Neural progenitor cell (in vitro differentiated cells): ENCODE results near the gene POC1A.

Source experiments
- EZH2 ChIP-seq: fragments of 200-600 bp; sonication (generic); IDR thresholded peaks from 2 replicates; pipeline ENCODE4 v1.6.1; 2017; ENCODE audit warnings: antibody characterized with exemption, mild to moderate bottlenecking, moderate library complexity
- EZH2phosphoT487 ChIP-seq: fragments of 200-600 bp; sonication (generic); IDR thresholded peaks from 2 replicates; pipeline ENCODE4 v1.6.1; 2017; ENCODE audit warnings: antibody characterized with exemption
- TF ChIP-seq, protein P1 (sequence below): fragments of 200-600 bp; sonication (generic); IDR thresholded peaks from 2 replicates; pipeline ENCODE4 v1.5.1; 2017; ENCODE audit warnings: antibody characterized with exemption, mild to moderate bottlenecking

DNA sequence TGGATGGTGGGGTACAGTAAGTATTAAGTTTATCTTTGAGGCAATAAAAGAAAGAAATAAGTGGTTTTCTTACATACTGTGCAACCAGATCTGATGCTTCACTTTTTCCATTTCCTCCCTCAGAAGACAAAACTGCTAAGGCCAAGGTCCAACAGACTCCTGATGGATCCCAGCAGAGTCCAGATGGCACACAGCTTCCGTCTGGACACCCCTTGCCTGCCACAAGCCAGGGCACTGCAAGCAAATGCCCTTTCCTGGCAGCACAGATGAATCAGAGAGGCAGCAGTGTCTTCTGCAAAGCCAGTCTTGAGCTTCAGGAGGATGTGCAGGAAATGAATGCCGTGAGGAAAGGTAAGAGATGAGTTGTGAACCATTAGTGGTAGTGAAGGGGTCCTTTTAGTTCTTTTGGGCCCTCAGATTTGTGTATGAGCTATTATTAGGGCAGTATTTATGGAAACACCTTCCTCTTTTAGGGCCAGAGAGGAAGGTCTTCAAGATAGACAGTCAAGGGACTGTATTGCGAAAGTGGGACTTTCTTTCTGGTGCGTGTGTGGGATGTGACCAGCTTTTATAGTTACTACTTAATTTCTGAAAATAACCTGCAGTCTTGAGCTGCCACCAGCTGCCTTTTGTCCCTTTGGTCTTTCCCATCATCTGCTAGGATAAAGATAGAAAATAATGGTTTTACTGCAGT, 48.3 kb upstream of the POC1A start:
- TF ChIP-seq, protein P1, sequence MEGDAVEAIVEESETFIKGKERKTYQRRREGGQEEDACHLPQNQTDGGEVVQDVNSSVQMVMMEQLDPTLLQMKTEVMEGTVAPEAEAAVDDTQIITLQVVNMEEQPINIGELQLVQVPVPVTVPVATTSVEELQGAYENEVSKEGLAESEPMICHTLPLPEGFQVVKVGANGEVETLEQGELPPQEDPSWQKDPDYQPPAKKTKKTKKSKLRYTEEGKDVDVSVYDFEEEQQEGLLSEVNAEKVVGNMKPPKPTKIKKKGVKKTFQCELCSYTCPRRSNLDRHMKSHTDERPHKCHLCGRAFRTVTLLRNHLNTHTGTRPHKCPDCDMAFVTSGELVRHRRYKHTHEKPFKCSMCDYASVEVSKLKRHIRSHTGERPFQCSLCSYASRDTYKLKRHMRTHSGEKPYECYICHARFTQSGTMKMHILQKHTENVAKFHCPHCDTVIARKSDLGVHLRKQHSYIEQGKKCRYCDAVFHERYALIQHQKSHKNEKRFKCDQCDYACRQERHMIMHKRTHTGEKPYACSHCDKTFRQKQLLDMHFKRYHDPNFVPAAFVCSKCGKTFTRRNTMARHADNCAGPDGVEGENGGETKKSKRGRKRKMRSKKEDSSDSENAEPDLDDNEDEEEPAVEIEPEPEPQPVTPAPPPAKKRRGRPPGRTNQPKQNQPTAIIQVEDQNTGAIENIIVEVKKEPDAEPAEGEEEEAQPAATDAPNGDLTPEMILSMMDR: no peak
- TF ChIP-seq EZH2 (no peak), EZH2phosphoT487 (no peak)
